LNCaP clone FGC (cell line): ENCODE data around the gene MRTFA.
"Not testable (repeated sequence)": the region's sequence is repeated elsewhere in the genome, so short reads cannot be mapped to it uniquely, and the experiment has no call there.

Experiments
- DNase-seq: peaks from one replicate; pipeline ENCODE4 v3.0.0-alpha.2; 2011; ENCODE audit warnings: low read depth
- H3K4me3 ChIP-seq: 2 replicates; pipeline ENCODE4 v1.5.1; 2011; ENCODE audit warnings: mild to moderate bottlenecking, low read depth, low read length, control low read depth
- TF ChIP-seq, protein P1 (sequence below): IDR thresholded peaks from 2 replicates; pipeline ENCODE4 v1.5.1; 2012; ENCODE audit warnings: mild to moderate bottlenecking; ENCODE audit not compliant: control insufficient read depth, insufficient read depth; ENCODE audit errors: extremely low read depth

MRTFA gene

DNA sequence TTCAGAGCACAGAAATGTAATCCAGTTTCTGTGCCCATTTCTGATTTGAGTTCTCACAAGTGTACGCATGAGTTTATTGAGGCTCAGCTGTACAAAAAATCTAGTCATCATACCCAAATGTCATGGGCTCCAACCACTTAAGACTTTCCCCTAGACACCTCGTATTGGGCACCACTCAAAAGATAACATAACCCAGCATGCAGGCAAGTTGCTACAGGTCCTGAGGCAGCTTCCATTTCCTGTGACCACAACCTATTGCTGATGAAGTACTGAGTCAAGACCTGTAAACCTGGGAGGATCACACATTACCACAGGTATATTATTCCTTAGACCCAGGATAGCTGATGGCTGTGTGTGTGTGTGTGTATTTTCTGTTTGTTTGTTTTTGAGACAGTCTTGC, 95.2 kb downstream of the MRTFA start:
- TF ChIP-seq, protein P1, sequence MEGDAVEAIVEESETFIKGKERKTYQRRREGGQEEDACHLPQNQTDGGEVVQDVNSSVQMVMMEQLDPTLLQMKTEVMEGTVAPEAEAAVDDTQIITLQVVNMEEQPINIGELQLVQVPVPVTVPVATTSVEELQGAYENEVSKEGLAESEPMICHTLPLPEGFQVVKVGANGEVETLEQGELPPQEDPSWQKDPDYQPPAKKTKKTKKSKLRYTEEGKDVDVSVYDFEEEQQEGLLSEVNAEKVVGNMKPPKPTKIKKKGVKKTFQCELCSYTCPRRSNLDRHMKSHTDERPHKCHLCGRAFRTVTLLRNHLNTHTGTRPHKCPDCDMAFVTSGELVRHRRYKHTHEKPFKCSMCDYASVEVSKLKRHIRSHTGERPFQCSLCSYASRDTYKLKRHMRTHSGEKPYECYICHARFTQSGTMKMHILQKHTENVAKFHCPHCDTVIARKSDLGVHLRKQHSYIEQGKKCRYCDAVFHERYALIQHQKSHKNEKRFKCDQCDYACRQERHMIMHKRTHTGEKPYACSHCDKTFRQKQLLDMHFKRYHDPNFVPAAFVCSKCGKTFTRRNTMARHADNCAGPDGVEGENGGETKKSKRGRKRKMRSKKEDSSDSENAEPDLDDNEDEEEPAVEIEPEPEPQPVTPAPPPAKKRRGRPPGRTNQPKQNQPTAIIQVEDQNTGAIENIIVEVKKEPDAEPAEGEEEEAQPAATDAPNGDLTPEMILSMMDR = no peak
- no peak overlapping the region for H3K4me3 ChIP-seq

DNA sequence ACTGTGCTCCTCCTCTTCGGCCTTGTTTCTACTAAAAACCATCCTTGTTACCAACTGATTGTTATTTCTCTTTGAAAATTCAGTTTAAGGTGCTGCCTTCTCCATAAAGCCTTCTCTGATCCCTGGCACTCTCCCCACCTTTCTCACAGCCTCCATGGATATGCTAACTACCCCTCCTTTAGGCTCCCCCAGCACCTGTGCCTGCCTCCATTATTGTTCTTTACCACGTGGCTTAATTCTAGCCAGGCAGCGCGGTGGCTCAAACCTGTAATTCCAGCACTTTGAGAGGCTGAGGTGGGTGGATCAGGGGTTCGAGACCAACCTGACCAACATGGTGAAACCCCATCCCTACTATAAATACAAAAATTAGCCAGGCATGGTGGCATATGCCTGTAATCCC, 96.3 kb downstream of the MRTFA start:
- no peak overlapping the region for H3K4me3 ChIP-seq
- DNase-seq = no peak
- TF ChIP-seq, protein P1 = no peak

More for the DNA sequence above, 95.2 kb downstream of the MRTFA start:
- DNase-seq = no peak

DNA sequence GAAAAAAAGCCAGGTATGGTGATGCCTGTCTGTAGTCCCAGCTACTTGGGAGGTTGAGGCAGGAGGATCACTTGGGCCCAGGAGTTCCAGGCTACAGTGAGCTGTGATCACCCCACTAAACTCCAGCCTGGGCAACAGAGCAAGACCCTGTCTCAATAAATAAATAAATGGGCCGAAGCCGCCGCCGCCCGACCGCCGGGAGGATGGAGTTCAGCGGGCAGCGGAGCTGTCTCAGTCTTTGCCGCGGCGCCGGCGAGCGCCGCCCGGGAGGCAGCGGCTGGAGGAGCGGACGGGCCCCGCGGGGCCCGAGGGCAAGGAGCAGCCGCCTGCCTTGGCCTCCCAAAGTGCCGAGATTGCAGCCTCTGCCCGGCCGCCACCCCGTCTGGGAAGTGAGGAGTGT, 100.4 kb downstream of the MRTFA start:
- not testable (repeated sequence) for H3K4me3 ChIP-seq, DNase-seq

DNA sequence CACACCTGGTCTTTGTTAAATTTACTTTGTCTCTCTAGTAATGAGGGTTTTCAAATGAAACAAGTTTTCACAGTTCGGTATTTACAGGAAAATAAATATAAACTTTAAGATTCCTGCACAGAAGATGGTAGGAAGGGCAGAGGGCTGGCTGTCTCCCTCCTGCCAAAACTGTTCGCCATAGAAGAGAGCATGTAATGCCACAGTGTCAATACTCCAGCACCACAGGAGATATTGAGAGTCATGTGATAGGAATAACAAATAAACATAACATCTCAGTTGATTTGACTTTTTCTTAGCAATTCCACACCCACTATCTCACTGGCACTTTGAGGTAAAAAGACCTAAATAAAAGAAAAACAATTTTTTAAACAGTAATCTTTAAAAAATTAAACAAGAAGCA, 100.9 kb downstream of the MRTFA start:
- TF ChIP-seq, protein P1 = no peak
- DNase-seq = no peak
- H3K4me3 ChIP-seq = no peak overlapping the region

DNA sequence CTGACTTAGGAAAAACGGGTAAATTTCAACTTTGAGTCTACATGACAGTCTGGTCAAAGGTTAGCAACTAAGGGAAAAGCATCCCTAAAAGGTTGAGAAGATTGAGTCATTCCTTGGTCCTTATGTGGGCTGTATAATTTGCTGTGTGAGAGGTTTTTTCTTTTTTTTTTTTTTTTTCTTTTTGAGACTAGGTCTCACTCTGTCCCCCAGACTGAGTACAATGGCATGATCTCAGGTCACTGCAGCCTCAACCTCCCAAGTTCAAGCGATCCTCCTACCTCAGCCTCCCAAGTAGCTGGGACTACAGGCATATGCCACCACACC, 101.4 kb downstream of the MRTFA start:
- no peak overlapping the region for H3K4me3 ChIP-seq
- TF ChIP-seq, protein P1 = no peak
- DNase-seq = no peak

DNA sequence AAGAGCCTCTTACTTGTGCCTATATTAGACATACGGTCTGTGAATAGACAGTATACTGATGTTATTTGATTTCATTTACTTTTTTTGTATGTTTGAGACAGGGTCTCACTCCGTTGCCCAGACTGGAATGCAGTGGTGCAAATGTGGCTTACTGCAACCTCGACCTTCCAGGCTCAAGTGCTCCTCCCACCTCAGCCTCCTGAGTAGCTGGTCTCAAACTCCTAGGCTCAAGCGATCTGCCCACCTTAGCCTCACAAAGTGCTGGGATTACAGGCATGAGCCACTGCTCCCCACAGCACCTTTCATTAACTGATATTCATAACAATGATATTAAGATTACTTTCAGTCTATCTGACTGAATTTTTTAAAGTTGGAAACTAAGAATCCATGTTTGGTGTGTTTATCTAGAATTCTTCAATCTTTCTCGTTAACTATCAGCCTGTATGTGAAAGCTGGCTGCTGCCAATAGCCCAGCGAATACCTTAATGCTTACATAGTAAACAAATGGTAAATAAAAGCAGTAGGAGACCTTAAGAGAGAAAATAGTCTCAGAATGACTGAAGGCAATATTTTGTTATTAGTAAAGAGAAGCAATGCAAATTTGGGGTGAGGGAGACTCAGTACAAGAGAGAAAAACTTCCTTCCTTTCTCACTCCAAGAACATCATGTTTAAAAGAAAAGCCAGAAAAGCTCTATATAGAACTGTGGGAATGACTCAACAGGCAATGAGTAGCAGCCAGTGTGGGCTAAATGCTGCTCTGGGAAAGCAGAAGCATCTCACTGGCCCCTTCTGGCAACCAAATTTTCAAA, 101.9 kb downstream of the MRTFA start:
- no peak for DNase-seq
- TF ChIP-seq, protein P1 = no peak
- peak overlapping the region; percentile 10; the same call in 1 of the 2 replicates for H3K4me3 ChIP-seq

DNA sequence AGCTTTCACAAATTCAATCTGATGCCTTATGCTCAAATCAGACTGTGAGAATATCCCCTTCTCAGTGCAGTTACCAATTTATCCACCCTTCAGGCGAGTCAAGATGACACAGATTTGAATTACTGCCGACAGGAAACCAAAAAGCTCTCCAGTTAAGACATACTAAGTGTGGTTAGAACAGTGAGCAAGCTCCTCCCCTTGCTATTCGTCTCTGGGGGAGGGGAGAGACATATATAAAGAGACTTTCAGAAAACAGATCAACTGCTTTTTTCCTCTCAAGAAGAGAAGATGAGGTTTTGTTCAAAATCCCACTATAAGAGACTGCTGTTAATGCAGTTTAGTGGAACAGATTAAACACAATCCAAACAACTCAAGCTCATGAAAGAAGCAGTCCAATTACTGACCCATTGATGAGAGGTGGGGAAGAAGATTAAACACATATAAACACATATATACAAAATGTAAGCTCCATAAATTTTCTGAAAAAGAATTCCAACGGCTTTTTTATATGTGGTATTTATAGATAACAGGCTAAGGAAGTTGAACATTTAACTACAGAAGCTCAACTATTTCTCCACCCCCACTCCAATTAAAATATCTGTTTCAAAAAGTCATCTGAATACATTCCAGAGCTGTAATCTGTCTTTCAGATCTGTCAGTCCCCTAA, 102.7 kb downstream of the MRTFA start:
- TF ChIP-seq, protein P1 = no peak
- DNase-seq = no peak
- H3K4me3 ChIP-seq = no peak overlapping the region
